Activated naive CD4-positive, alpha-beta T cell treated with anti-CD3 and anti-CD28 coated beads, Interleukin-2, amount 50 U/mL, for 72 hours (primary cell): ENCODE measurements around the gene PPIF. TPM values are rescaled to one million over a fixed set of nuclear protein-coding genes. Genes with fewer than 3 reads are reported as not detected.

ENCODE experiments used
- ATAC-seq, 2 donors: fragments of 150-1000 bp; cut with Tn5 transposase; 2 replicates each; pipeline ENCODE4 v1.10.0; 2021; ENCODE audit warnings: mild to moderate bottlenecking in 2 of 2, moderate library complexity in 2 of 2
- DNase-seq, 2 donors: peaks; one replicate each; pipeline ENCODE4 v3.0.0; 2021 to 2022; ENCODE audit warnings: low spot score in 2 of 2
- H3K27ac Mint-ChIP-seq, 2 donors: one replicate each; pipeline ENCODE4 v1.8.0; 2022; ENCODE audit warnings: mild to moderate bottlenecking in 2 of 2, mixed read lengths in 2 of 2
- H3K36me3 Mint-ChIP-seq, 2 donors: one replicate each; pipeline ENCODE4 v1.8.0; 2022; ENCODE audit warnings: mixed read lengths in 2 of 2
- H3K9me3 Mint-ChIP-seq, 2 donors: one replicate each; pipeline ENCODE4 v1.8.0; 2022; ENCODE audit warnings: mixed read lengths in 2 of 2
- total RNA-seq, 2 donors: library from RNA; stranded (reverse); gene quantifications; one replicate each; pipeline ENCODE4 v1.2.3, GENCODE V29; 2022

Gene PPIF
- 100 to 1,000 TPM in 1 of 2 donors, 10 to 100 TPM in 1; 60.2 to 144 TPM for total RNA-seq

GRCh38 chr10:79347226-79347893 lies at the start of gene PPIF:
Gene PPIF, plus strand, starts transcription at chr10:79347469. Its CDS starts 80 bp downstream, at chr10:79347549.
- Mint-ChIP-seq H3K27ac (peak within 1 kb of the TSS; percentile 95 to 96), H3K9me3 (no peaks in the 10 kb centered on the region), H3K36me3 (peaks cover 29 to 33% of the 10 kb centered on the region in 2 donors)
- ATAC-seq (peak; percentile 91 to 92), DNase-seq (peak; percentile 92 to 99)

- ATAC-seq (peak; percentile 82 to 83), DNase-seq (peak in 1 of 2 donors; percentile 31)
- H3K27ac Mint-ChIP-seq, result peak overlapping the region; percentile 15 to 22
- peaks cover 0 to 6% of the 10 kb centered on the region in 2 donors for H3K36me3 Mint-ChIP-seq
- no peaks in the 10 kb centered on the region for H3K9me3 Mint-ChIP-seq
Observed at GRCh38 chr10:79298403-79299244, 48.6 kb upstream of the PPIF start.

- ATAC-seq, result no peak
- no peak for DNase-seq
- Mint-ChIP-seq H3K9me3 (no peaks in the 10 kb centered on the region), H3K36me3 (peaks cover 0 to 6% of the 10 kb centered on the region in 2 donors), H3K27ac (peak overlapping the region; percentile 15 to 55)
Observed at GRCh38 chr10:79299397-79300241, 47.6 kb upstream of the PPIF start.

- no peaks in the 10 kb centered on the region for H3K9me3 Mint-ChIP-seq
- H3K27ac Mint-ChIP-seq, result peak overlapping the region in 1 of 2 donors; percentile 27
- DNase-seq (no peak), ATAC-seq (no peak)
- H3K36me3 Mint-ChIP-seq, result peaks cover 0 to 4% of the 10 kb centered on the region in 2 donors
Observed at GRCh38 chr10:79300711-79301110, 46.6 kb upstream of the PPIF start.

- H3K36me3 Mint-ChIP-seq, result no peaks in the 10 kb centered on the region
- DNase-seq, result no peak
- peak overlapping the region in 1 of 2 donors; percentile 27 for H3K27ac Mint-ChIP-seq
- ATAC-seq, result no peak
- H3K9me3 Mint-ChIP-seq, result no peaks in the 10 kb centered on the region
Observed at GRCh38 chr10:79301754-79302530, 45.3 kb upstream of the PPIF start.

- Mint-ChIP-seq H3K9me3 (no peaks in the 10 kb centered on the region), H3K36me3 (no peaks in the 10 kb centered on the region), H3K27ac (peak overlapping the region in 1 of 2 donors; percentile 44)
- ATAC-seq (no peak), DNase-seq (no peak)
Observed at GRCh38 chr10:79303631-79304478, 43.4 kb upstream of the PPIF start.

GRCh38 chr10:79304479-79305087 lies 42.7 kb upstream of the PPIF start:
- no peaks in the 10 kb centered on the region for H3K9me3 Mint-ChIP-seq
- H3K27ac Mint-ChIP-seq, result peak overlapping the region; percentile 55 to 69
- H3K36me3 Mint-ChIP-seq, result no peaks in the 10 kb centered on the region
- no peak for DNase-seq
- no peak for ATAC-seq

- DNase-seq (no peak), ATAC-seq (no peak)
- no peaks in the 10 kb centered on the region for H3K9me3 Mint-ChIP-seq
- H3K36me3 Mint-ChIP-seq, result no peaks in the 10 kb centered on the region
- H3K27ac Mint-ChIP-seq, result peak overlapping the region in 1 of 2 donors; percentile 44
Observed at GRCh38 chr10:79305515-79305914, 41.8 kb upstream of the PPIF start.

GRCh38 chr10:79305988-79306387 lies 41.3 kb upstream of the PPIF start:
- H3K27ac Mint-ChIP-seq, result peak overlapping the region in 1 of 2 donors; percentile 44
- DNase-seq (no peak), ATAC-seq (no peak)
- H3K9me3 Mint-ChIP-seq, result no peaks in the 10 kb centered on the region
- H3K36me3 Mint-ChIP-seq, result no peaks in the 10 kb centered on the region

- no peak for ATAC-seq
- no peak for DNase-seq
- no peak overlapping the region for H3K27ac Mint-ChIP-seq
- H3K9me3 Mint-ChIP-seq, result no peaks in the 10 kb centered on the region
- no peaks in the 10 kb centered on the region for H3K36me3 Mint-ChIP-seq
Observed at GRCh38 chr10:79306644-79307220, 40.5 kb upstream of the PPIF start.

GRCh38 chr10:79308016-79308415 lies 39.3 kb upstream of the PPIF start:
- DNase-seq (no peak), ATAC-seq (no peak)
- Mint-ChIP-seq H3K9me3 (no peaks in the 10 kb centered on the region), H3K27ac (peak overlapping the region in 1 of 2 donors; percentile 34), H3K36me3 (peaks cover 0 to 6% of the 10 kb centered on the region in 2 donors)

GRCh38 chr10:79308969-79309665 lies 38.2 kb upstream of the PPIF start:
- H3K27ac Mint-ChIP-seq, result no peak overlapping the region
- H3K36me3 Mint-ChIP-seq, result peaks cover 0 to 8% of the 10 kb centered on the region in 2 donors
- DNase-seq (no peak), ATAC-seq (no peak)
- H3K9me3 Mint-ChIP-seq, result no peaks in the 10 kb centered on the region

- no peak for ATAC-seq
- Mint-ChIP-seq H3K9me3 (no peaks in the 10 kb centered on the region), H3K27ac (no peak overlapping the region), H3K36me3 (peaks cover 0 to 8% of the 10 kb centered on the region in 2 donors)
- no peak for DNase-seq
Observed at GRCh38 chr10:79310200-79310865, 36.9 kb upstream of the PPIF start.
